HCT116 (cell line): ENCODE measurements around the gene PGBD5. TPM values are rescaled to one million over a fixed set of nuclear protein-coding genes. Genes with fewer than 3 reads are reported as not detected.

Experiments
- ATAC-seq: fragments of 200-7000 bp; cut with Tn5 transposase; 2 replicates; pipeline ENCODE4 v1.9.1; 2020; ENCODE audit warnings: mild to moderate bottlenecking, moderate library complexity
- BruUV-seq: library from RNA; stranded (reverse); fragments of 400-500 nt; replicated peaks from 2 replicates; lab custom pipeline; 2021; lab: Mats Ljungman, UMichigan
- CTCF ChIA-PET: fragments of 300-600 bp; sonication (Branson Sonifier 250); formaldehyde crosslinking; loops from one replicate; lab custom pipeline; 2021; ENCODE audit warnings: antibody characterized with exemption; lab: Charles Lee
- POLR2A ChIA-PET: fragments of 300-600, 350-600 bp; sonication (Branson Sonifier 250); formaldehyde crosslinking; loops from one replicate; lab custom pipeline; 2021; ENCODE audit warnings: antibody characterized with exemption; lab: Charles Lee
- RAD21 ChIA-PET, 2 experiments: fragments of 300-600 bp; sonication (Branson Sonifier 250); formaldehyde crosslinking; loops; one replicate each; lab custom pipeline; 2023; ENCODE audit warnings: low total read pairs in 2 of 2; ENCODE audit not compliant: uncharacterized antibody in 2 of 2, unreplicated experiment in 2 of 2, low non-redundant PET in 1 of 2; lab: Charles Lee
- DNase-seq: peaks from one replicate; pipeline ENCODE4 v3.0.0-alpha.2; 2010; ENCODE audit warnings: low read depth, low spot score
- H2AFZ ChIP-seq: fragments of 200-600 bp; shearing (Covaris generic), sonication (generic); 2 replicates; pipeline ENCODE4 v1.6.1; 2017; ENCODE audit warnings: low read depth, mixed run types, mixed read lengths, antibody characterized with exemption, low read length; ENCODE audit not compliant: poor library complexity, severe bottlenecking
- H3K27ac ChIP-seq: 2 replicates; pipeline ENCODE4 v1.5.1; 2012; ENCODE audit warnings: low read depth, low read length
- H3K27me3 ChIP-seq: fragments of 200-600 bp; sonication (generic); 2 replicates; pipeline ENCODE4 v1.6.1; 2016; ENCODE audit warnings: mixed run types, low read length, mixed read lengths; ENCODE audit not compliant: insufficient read depth
- H3K36me3 ChIP-seq, 2 experiments: fragments of 200-500 bp in 1 of 2; fragments of 200-600 bp in 1 of 2; sonication (Bioruptor generic) in 1 of 2; sonication (generic) in 1 of 2; 2 replicates each; pipeline versions ENCODE4 v1.5.1 to v1.6.1; 2014 to 2016; ENCODE audit warnings: low read length in 2 of 2, inconsistent platforms in 1 of 2, mixed read lengths in 1 of 2, mixed run types in 1 of 2; ENCODE audit not compliant: insufficient read depth in 2 of 2, control insufficient read depth in 1 of 2
- H3K4me1 ChIP-seq, 2 experiments: fragments of 200-600 bp in 1 of 2; sonication (generic) in 1 of 2; 2 replicates each; pipeline versions ENCODE4 v1.5.1 to v1.6.1; 2012 to 2017; ENCODE audit warnings: low read length in 2 of 2, inconsistent platforms in 1 of 2, mild to moderate bottlenecking in 1 of 2, mixed read lengths in 1 of 2, mixed run types in 1 of 2, moderate library complexity in 1 of 2; ENCODE audit not compliant: insufficient read depth in 2 of 2, control insufficient read depth in 1 of 2
- H3K4me2 ChIP-seq: fragments of 200-600 bp; sonication (generic); 2 replicates; pipeline ENCODE4 v1.6.1; 2017; ENCODE audit warnings: mixed run types, low read length, mixed read lengths
- H3K4me3 ChIP-seq, 2 experiments: fragments of 200-600 bp in 1 of 2; sonication (generic) in 1 of 2; replicated peaks in 1 of 2; 2 replicates each; pipeline ENCODE4 v1.5.1; 2011 to 2016; ENCODE audit warnings: low read length in 2 of 2, control low read depth in 1 of 2, low read depth in 1 of 2, mild to moderate bottlenecking in 1 of 2, mixed read lengths in 1 of 2, mixed run types in 1 of 2
- H3K79me2 ChIP-seq: fragments of 200-600 bp; sonication (generic); 2 replicates; pipeline ENCODE4 v1.6.1; 2017; ENCODE audit warnings: mild to moderate bottlenecking, mixed run types, low read length, moderate library complexity, mixed read lengths; ENCODE audit not compliant: insufficient read depth
- H3K9ac ChIP-seq: fragments of 200-600 bp; sonication (generic); 2 replicates; pipeline ENCODE4 v1.6.1; 2016; ENCODE audit warnings: low read length, mixed read lengths
- H3K9me2 ChIP-seq: fragments of 200-600 bp; sonication (generic), shearing (Covaris generic); 2 replicates; pipeline ENCODE4 v1.6.1; 2017; ENCODE audit warnings: mixed run types, mild to moderate bottlenecking, moderate library complexity; ENCODE audit not compliant: insufficient read depth
- H3K9me3 ChIP-seq, 2 experiments: fragments of 200-500 bp in 1 of 2; fragments of 200-600 bp in 1 of 2; sonication (Bioruptor generic) in 1 of 2; sonication (generic) in 1 of 2; 2 replicates each; pipeline ENCODE4 v1.6.1; 2014 to 2017; ENCODE audit warnings: low read length in 2 of 2, mixed read lengths in 2 of 2, inconsistent platforms in 1 of 2, low read depth in 1 of 2, mild to moderate bottlenecking in 1 of 2, mixed run types in 1 of 2, moderate library complexity in 1 of 2; ENCODE audit not compliant: control insufficient read depth in 1 of 2, insufficient read depth in 1 of 2
- H4K20me1 ChIP-seq: fragments of 200-600 bp; sonication (generic), shearing (Covaris generic); 2 replicates; pipeline ENCODE4 v1.6.1; 2017; ENCODE audit warnings: mixed run types, mild to moderate bottlenecking, moderate library complexity; ENCODE audit not compliant: insufficient read depth
- CBX3 ChIP-seq: IDR thresholded peaks from 2 replicates; pipeline ENCODE4 v1.6.1; 2012; ENCODE audit warnings: low read depth
- CEBPB ChIP-seq: IDR thresholded peaks from 2 replicates; pipeline ENCODE4 v1.6.1; 2012; ENCODE audit warnings: low read depth
- EGR1 ChIP-seq: IDR thresholded peaks from 2 replicates; pipeline ENCODE4 v1.6.1; 2012; ENCODE audit warnings: low read depth
- ELF1 ChIP-seq: IDR thresholded peaks from 2 replicates; pipeline ENCODE4 v1.6.1; 2012; ENCODE audit warnings: low read depth, borderline replicate concordance
- EZH2 ChIP-seq: fragments of 200-600 bp; sonication (generic); IDR thresholded peaks from 2 replicates; pipeline ENCODE4 v1.6.1; 2017; ENCODE audit warnings: antibody characterized with exemption, mixed run types
- FOSL1 ChIP-seq: IDR thresholded peaks from 2 replicates; pipeline ENCODE4 v1.6.1; 2012; ENCODE audit warnings: low read depth
- JUND ChIP-seq: IDR thresholded peaks from 2 replicates; pipeline ENCODE4 v1.6.1; 2012
- POLR2A ChIP-seq: IDR thresholded peaks from 2 replicates; pipeline ENCODE4 v1.7.0; 2011; ENCODE audit warnings: borderline replicate concordance; ENCODE audit not compliant: insufficient read depth, insufficient read length; ENCODE audit errors: extremely low read depth
- POLR2AphosphoS5 ChIP-seq: IDR thresholded peaks from 2 replicates; pipeline ENCODE4 v1.6.1; 2011; ENCODE audit warnings: mild to moderate bottlenecking, low read depth, low read length, moderate library complexity
- RAD21 ChIP-seq: IDR thresholded peaks from 2 replicates; pipeline ENCODE4 v1.6.1; 2012; ENCODE audit warnings: low read depth, mild to moderate bottlenecking
- SP1 ChIP-seq: IDR thresholded peaks from 2 replicates; pipeline ENCODE4 v1.6.1; 2012; ENCODE audit warnings: low read depth
- SRF ChIP-seq: IDR thresholded peaks from 2 replicates; pipeline ENCODE4 v1.6.1; 2012; ENCODE audit warnings: low read depth
- TCF7L2 ChIP-seq: IDR thresholded peaks from 2 replicates; pipeline ENCODE4 v1.7.0; 2011; ENCODE audit warnings: borderline replicate concordance, inconsistent platforms; ENCODE audit not compliant: insufficient read depth, insufficient read length; ENCODE audit errors: extremely low read depth
- YY1 ChIP-seq: IDR thresholded peaks from 2 replicates; pipeline ENCODE4 v1.6.1; 2011; ENCODE audit warnings: low read length, low read depth, moderate library complexity, mild to moderate bottlenecking; ENCODE audit not compliant: insufficient replicate concordance; ENCODE audit errors: extremely low read depth
- ZNF274 ChIP-seq: fragments of 200-500 bp; sonication (Bioruptor generic); IDR thresholded peaks from 2 replicates; pipeline ENCODE4 v1.6.1; 2014; ENCODE audit warnings: mild to moderate bottlenecking, low read depth, low read length, inconsistent platforms
- intact Hi-C: fragments of 100-400 bp; cut with micrococcal nuclease; formaldehyde crosslinking; loops from 2 replicates; pipeline ENCODE4 v1.10.0; 2022
- total RNA-seq: library from RNA; stranded (reverse); gene quantifications from one replicate; pipeline ENCODE4 v1.2.1, GENCODE V29; 2021; ENCODE audit not compliant: unreplicated experiment
- TF ChIP-seq, protein P1 (sequence below): IDR thresholded peaks from 2 replicates; pipeline ENCODE4 v1.6.1; 2012
- TF ChIP-seq, protein P2 (sequence below): IDR thresholded peaks from 2 replicates; pipeline ENCODE4 v1.6.1; 2012; ENCODE audit warnings: low read depth
- TF ChIP-seq, protein P3 (sequence below): IDR thresholded peaks from 2 replicates; pipeline ENCODE4 v1.6.1; 2012
- TF ChIP-seq, protein P4 (sequence below): IDR thresholded peaks from 2 replicates; pipeline ENCODE4 v1.6.1; 2011; ENCODE audit warnings: mild to moderate bottlenecking, low read length, moderate library complexity; ENCODE audit not compliant: insufficient replicate concordance; ENCODE audit errors: extremely low read depth

PGBD5 gene
- total RNA-seq, 1 experiment from 2014 or later, result 0.27 TPM

DNA sequence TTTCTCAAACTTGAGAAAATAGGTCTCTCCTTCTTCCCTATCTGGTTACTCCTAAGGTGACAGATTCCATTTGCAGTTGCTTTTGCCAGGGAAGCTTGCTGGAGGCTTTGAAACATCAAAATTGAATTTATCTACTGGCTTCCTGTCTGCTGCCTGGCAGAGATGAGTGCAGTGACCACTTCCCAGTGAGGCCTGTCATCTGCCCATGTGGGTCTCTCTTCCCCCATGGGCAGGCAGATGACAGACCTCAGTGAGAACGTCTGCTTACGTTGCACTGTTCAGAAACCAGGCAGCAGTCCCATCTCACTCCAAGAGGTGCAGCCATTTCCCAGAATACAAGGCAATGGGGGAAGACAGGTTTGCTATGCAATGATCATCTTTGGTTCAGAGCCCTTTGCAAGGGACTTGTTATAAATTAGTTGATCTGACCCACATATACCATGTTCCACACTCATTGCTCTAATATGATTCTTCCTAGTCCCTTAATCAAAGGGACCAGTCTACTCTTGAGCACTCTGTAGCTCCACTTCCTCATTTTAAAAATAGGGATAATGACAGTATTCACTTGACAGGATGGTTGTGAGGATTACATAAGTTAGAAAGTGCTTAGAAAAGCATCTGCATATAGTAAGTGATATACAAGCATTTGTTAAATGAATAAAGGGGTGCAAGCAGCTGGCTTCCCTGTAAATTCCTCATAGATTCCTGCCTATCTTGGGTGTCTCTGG lies 10.6 kb downstream of the PGBD5 start:
- no peaks in the 10 kb centered on the region for H3K79me2 ChIP-seq
- H3K36me3 ChIP-seq, result no peaks in the 10 kb centered on the region
- ATAC-seq (no peak), DNase-seq (no peak)
- H3K27ac ChIP-seq, result no peak overlapping the region
- no TSS peak for BruUV-seq
- peaks cover 40% of the 10 kb centered on the region for H3K27me3 ChIP-seq
- CTCF ChIA-PET, result no interaction called here
- no peaks in the 10 kb centered on the region for H3K9me3 ChIP-seq
- H3K4me1 ChIP-seq, result no peaks in the 10 kb centered on the region
- no peak overlapping the region for H3K4me3 ChIP-seq
- no peak overlapping the region for H3K4me2 ChIP-seq
- H3K9me2 ChIP-seq, result no peaks in the 10 kb centered on the region
- POLR2A ChIA-PET, result no interaction called here
- intact Hi-C loops, result no loop called here
- H2AFZ ChIP-seq, result no peak overlapping the region
- RAD21 ChIA-PET, result no interaction called here
- TF ChIP-seq TCF7L2, result no peak
- no peak for TF ChIP-seq JUND
- TF ChIP-seq, protein P1, sequence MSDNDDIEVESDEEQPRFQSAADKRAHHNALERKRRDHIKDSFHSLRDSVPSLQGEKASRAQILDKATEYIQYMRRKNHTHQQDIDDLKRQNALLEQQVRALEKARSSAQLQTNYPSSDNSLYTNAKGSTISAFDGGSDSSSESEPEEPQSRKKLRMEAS, result no peak
- TF ChIP-seq ELF1, result no peak
- no peak for TF ChIP-seq EZH2
- TF ChIP-seq SP1, result no peak
- TF ChIP-seq CBX3, result no peak
- no peak for TF ChIP-seq YY1
- TF ChIP-seq, protein P2, sequence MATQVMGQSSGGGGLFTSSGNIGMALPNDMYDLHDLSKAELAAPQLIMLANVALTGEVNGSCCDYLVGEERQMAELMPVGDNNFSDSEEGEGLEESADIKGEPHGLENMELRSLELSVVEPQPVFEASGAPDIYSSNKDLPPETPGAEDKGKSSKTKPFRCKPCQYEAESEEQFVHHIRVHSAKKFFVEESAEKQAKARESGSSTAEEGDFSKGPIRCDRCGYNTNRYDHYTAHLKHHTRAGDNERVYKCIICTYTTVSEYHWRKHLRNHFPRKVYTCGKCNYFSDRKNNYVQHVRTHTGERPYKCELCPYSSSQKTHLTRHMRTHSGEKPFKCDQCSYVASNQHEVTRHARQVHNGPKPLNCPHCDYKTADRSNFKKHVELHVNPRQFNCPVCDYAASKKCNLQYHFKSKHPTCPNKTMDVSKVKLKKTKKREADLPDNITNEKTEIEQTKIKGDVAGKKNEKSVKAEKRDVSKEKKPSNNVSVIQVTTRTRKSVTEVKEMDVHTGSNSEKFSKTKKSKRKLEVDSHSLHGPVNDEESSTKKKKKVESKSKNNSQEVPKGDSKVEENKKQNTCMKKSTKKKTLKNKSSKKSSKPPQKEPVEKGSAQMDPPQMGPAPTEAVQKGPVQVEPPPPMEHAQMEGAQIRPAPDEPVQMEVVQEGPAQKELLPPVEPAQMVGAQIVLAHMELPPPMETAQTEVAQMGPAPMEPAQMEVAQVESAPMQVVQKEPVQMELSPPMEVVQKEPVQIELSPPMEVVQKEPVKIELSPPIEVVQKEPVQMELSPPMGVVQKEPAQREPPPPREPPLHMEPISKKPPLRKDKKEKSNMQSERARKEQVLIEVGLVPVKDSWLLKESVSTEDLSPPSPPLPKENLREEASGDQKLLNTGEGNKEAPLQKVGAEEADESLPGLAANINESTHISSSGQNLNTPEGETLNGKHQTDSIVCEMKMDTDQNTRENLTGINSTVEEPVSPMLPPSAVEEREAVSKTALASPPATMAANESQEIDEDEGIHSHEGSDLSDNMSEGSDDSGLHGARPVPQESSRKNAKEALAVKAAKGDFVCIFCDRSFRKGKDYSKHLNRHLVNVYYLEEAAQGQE, result no peak
- no peak for TF ChIP-seq SRF
- TF ChIP-seq RAD21, result no peak
- no peak for TF ChIP-seq POLR2AphosphoS5
- no peak for TF ChIP-seq ZNF274
- TF ChIP-seq CEBPB, result no peak
- TF ChIP-seq FOSL1, result no peak
- TF ChIP-seq POLR2A, result no peak
- TF ChIP-seq, protein P3, sequence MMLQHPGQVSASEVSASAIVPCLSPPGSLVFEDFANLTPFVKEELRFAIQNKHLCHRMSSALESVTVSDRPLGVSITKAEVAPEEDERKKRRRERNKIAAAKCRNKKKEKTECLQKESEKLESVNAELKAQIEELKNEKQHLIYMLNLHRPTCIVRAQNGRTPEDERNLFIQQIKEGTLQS, result no peak
- TF ChIP-seq EGR1, result no peak
- TF ChIP-seq, protein P4, sequence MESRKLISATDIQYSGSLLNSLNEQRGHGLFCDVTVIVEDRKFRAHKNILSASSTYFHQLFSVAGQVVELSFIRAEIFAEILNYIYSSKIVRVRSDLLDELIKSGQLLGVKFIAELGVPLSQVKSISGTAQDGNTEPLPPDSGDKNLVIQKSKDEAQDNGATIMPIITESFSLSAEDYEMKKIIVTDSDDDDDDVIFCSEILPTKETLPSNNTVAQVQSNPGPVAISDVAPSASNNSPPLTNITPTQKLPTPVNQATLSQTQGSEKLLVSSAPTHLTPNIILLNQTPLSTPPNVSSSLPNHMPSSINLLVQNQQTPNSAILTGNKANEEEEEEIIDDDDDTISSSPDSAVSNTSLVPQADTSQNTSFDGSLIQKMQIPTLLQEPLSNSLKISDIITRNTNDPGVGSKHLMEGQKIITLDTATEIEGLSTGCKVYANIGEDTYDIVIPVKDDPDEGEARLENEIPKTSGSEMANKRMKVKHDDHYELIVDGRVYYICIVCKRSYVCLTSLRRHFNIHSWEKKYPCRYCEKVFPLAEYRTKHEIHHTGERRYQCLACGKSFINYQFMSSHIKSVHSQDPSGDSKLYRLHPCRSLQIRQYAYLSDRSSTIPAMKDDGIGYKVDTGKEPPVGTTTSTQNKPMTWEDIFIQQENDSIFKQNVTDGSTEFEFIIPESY, result no peak
- no peak overlapping the region for H3K9ac ChIP-seq
- H4K20me1 ChIP-seq, result no peaks in the 10 kb centered on the region
